ENCODE data around the gene MYCL. TPM values are rescaled to one million over a fixed set of nuclear protein-coding genes. Genes with fewer than 3 reads are reported as not detected.

MYCL gene
- polyA plus RNA-seq, 2 of the 4 experiments (the other 2 are of a cell fraction) = 0.68 to 1.3 TPM

DNA sequence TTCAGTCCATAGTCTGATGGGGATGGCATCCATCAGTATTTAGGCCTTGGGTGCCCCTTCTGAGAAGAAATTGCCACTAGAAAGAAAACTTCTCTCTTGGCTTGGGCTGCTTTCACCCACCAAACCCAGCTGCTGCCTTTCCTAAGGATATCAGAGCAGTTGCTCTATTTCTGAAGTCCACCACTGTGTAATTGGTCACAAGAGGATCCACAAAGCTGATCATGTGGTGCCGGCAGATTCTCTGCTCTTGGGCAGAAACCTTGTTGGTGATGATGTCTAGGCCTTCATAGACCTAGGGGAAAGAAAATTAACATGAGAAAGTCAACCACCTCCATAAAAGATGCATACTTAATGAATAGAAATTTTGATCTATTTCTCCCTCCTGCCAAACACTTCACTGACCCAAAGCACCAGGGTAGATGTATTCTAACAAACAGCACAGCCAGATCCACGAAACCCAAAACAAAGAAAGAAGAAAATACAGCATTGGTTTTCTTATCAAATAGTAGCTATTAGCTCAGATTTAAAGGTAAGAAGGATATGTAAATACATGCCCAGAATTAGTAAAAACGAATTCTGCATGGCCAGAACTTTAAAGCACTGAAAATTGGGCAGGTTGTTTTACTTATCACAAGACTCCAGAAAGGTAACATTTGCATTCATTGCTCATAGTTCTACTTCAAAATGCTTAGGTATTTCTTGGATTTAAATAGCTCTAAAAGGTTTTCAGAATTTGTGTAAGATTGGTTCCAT, 44.4 kb downstream of the MYCL start:
- Histone ChIP-seq H3K4me3 (no peak overlapping the region), H3K4me2 (no peak overlapping the region), H3K27ac (no peak overlapping the region), H3K9me3 (no peaks in the 10 kb centered on the region), H3K4me1 (peaks cover 9% of the 10 kb centered on the region)
- DNase-seq (ENCODE audit: low read depth in 1 of 2, low spot score in 1 of 2) = no peak
- no peak for FAIRE-seq
- no peak for ATAC-seq
- ChIA-PET POLR2A (no interaction called here), CTCF (interaction anchor here (0.6 to 1.4 kb wide), 4 partner anchors 41 to 116 kb away, joined by 3 to 5 read pairs (median 4); partner anchors contain the start of gene MYCL)
- TF ChIP-seq SREBF2 (IDR thresholded peaks at IDR 0.05) = no peak
- 85% methylated on average over 3 of the region's 3 CpGs for WGBS (ENCODE audit: missing lambda C conversion rate)

DNA sequence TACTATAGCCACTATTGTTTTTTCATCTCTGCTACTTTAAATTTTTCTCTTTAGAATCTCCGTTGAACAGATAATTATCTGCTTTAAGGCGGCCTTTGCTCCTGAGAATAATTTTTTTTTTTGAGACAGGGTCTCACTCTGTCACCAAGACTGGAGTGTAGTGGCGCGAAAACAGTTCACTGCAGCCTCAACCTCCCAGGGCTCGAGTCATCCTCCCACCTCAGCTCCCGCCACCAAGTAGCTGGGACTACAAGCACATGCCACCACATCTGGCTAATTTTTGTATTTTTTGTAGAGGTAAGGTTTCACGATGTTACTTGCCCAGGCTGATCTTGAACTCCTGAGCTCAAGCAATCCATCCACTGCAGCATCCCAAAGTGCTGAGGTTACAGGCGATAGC, 47.0 kb downstream of the MYCL start:
- Histone ChIP-seq H3K4me1 (peaks cover 17% of the 10 kb centered on the region), H3K4me2 (no peak overlapping the region), H3K27ac (no peak overlapping the region), H3K9me3 (no peaks in the 10 kb centered on the region), H3K4me3 (no peak overlapping the region)
- ChIA-PET POLR2A (no interaction called here), CTCF (no interaction called here)
- WGBS (ENCODE audit: missing lambda C conversion rate) = 89% methylated on average over 8 of the region's 8 CpGs
- no peak for TF ChIP-seq NPAS2 (CRISPR knock-in tag; IDR thresholded peaks at IDR 0.05; ENCODE audit: borderline replicate concordance)
- TF ChIP-seq EP300 (IDR thresholded peaks at IDR 0.05) = no peak
- no peak for TF ChIP-seq ZNF302 (CRISPR knock-in tag; IDR thresholded peaks at IDR 0.05)
- no peak for TF ChIP-seq HEYL (CRISPR knock-in tag; IDR thresholded peaks at IDR 0.05)
- TF ChIP-seq CBX2 (IDR thresholded peaks at IDR 0.05; ENCODE audit: borderline replicate concordance, low read depth) = no peak
- no peak for TF ChIP-seq JUN (IDR thresholded peaks at IDR 0.05)
- TF ChIP-seq TFCP2L1 (CRISPR knock-in tag; IDR thresholded peaks at IDR 0.05) = no peak
- TF ChIP-seq, protein P1, sequence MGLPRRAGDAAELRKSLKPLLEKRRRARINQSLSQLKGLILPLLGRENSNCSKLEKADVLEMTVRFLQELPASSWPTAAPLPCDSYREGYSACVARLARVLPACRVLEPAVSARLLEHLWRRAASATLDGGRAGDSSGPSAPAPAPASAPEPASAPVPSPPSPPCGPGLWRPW (IDR thresholded peaks at IDR 0.05) = no peak
- no peak for TF ChIP-seq RCOR1 (IDR thresholded peaks at IDR 0.05; ENCODE audit: low read depth, low read length)
- TF ChIP-seq ESRRA (IDR thresholded peaks at IDR 0.05; ENCODE audit: borderline replicate concordance, low read length) = no peak
- TF ChIP-seq BHLHE40 (IDR thresholded peaks at IDR 0.05; ENCODE audit: low read depth, low read length) = no peak
- TF ChIP-seq, protein P2, sequence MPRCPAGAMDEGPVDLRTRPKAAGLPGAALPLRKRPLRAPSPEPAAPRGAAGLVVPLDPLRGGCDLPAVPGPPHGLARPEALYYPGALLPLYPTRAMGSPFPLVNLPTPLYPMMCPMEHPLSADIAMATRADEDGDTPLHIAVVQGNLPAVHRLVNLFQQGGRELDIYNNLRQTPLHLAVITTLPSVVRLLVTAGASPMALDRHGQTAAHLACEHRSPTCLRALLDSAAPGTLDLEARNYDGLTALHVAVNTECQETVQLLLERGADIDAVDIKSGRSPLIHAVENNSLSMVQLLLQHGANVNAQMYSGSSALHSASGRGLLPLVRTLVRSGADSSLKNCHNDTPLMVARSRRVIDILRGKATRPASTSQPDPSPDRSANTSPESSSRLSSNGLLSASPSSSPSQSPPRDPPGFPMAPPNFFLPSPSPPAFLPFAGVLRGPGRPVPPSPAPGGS (IDR thresholded peaks at IDR 0.05) = no peak
- no peak for TF ChIP-seq HOXB13 (CRISPR knock-in tag; IDR thresholded peaks at IDR 0.05; ENCODE audit: low read depth)
- TF ChIP-seq FOSL2 (IDR thresholded peaks at IDR 0.05) = no peak
- no peak for TF ChIP-seq FOSL2 (CRISPR knock-in tag; IDR thresholded peaks at IDR 0.05)
- FAIRE-seq = no peak
- no peak for ATAC-seq
- no peak for DNase-seq (ENCODE audit: low read depth in 1 of 2, low spot score in 1 of 2)

DNA sequence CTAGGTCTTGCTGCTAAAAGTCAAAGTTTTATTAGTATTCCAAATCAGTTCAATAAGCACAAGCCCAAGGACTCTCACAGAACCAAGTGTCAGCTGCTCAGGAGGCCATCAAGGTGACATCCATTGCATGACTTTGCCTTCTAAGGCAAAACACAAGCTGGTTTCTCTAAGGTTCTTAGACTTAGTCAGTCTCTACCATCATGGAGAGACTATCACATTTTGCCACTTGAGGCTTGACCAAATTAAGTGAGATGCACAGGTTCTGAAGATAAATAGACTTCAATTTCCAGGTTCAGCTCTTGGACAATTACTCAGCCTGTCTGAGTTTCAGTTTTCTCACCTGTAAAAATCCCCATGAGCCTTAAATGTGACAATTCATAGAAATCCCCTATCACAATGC, 47.4 kb downstream of the MYCL start:
- DNase-seq (ENCODE audit: low read depth in 1 of 2, low spot score in 1 of 2) (no peak), FAIRE-seq (no peak), ATAC-seq (no peak)
- no peak overlapping the region for H3K4me3 ChIP-seq
- H3K9me3 ChIP-seq = no peaks in the 10 kb centered on the region
- H3K27ac ChIP-seq = no peak overlapping the region
- POLR2A ChIA-PET = no interaction called here
- H3K4me1 ChIP-seq = peaks cover 17% of the 10 kb centered on the region
- CTCF ChIA-PET = interaction anchor here (0.6 kb wide), 1 partner anchor 13 kb away, joined by 3 read pairs; no protein-coding TSS in a partner anchor
- H3K4me2 ChIP-seq = no peak overlapping the region
- TF ChIP-seq, protein P3, sequence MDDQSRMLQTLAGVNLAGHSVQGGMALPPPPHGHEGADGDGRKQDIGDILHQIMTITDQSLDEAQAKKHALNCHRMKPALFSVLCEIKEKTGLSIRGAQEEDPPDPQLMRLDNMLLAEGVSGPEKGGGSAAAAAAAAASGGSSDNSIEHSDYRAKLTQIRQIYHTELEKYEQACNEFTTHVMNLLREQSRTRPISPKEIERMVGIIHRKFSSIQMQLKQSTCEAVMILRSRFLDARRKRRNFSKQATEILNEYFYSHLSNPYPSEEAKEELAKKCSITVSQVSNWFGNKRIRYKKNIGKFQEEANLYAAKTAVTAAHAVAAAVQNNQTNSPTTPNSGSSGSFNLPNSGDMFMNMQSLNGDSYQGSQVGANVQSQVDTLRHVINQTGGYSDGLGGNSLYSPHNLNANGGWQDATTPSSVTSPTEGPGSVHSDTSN (IDR thresholded peaks at IDR 0.05) = no peak
- TF ChIP-seq GATA3 (IDR thresholded peaks at IDR 0.05; ENCODE audit: borderline replicate concordance) (no peak), CBX2 (IDR thresholded peaks at IDR 0.05; ENCODE audit: borderline replicate concordance, low read depth) (no peak), RAD21 (conservative IDR thresholded peaks at IDR 0.05 in 1 of 2, IDR thresholded peaks at IDR 0.05 in 1 of 2) (no peak)
- TF ChIP-seq, protein P4, sequence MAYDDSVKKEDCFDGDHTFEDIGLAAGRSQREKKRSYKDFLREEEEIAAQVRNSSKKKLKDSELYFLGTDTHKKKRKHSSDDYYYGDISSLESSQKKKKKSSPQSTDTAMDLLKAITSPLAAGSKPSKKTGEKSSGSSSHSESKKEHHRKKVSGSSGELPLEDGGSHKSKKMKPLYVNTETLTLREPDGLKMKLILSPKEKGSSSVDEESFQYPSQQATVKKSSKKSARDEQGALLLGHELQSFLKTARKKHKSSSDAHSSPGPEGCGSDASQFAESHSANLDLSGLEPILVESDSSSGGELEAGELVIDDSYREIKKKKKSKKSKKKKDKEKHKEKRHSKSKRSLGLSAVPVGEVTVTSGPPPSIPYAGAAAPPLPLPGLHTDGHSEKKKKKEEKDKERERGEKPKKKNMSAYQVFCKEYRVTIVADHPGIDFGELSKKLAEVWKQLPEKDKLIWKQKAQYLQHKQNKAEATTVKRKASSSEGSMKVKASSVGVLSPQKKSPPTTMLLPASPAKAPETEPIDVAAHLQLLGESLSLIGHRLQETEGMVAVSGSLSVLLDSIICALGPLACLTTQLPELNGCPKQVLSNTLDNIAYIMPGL (CRISPR knock-in tag; IDR thresholded peaks at IDR 0.05; ENCODE audit: borderline replicate concordance) = no peak

All from A549 (cell line).